ENCODE data around the gene CDKN2AIPNL.
"Not testable (repeated sequence)": the region's sequence is repeated elsewhere in the genome, so short reads cannot be mapped to it uniquely, and the experiment has no call there.

The CDKN2AIPNL gene

DNA sequence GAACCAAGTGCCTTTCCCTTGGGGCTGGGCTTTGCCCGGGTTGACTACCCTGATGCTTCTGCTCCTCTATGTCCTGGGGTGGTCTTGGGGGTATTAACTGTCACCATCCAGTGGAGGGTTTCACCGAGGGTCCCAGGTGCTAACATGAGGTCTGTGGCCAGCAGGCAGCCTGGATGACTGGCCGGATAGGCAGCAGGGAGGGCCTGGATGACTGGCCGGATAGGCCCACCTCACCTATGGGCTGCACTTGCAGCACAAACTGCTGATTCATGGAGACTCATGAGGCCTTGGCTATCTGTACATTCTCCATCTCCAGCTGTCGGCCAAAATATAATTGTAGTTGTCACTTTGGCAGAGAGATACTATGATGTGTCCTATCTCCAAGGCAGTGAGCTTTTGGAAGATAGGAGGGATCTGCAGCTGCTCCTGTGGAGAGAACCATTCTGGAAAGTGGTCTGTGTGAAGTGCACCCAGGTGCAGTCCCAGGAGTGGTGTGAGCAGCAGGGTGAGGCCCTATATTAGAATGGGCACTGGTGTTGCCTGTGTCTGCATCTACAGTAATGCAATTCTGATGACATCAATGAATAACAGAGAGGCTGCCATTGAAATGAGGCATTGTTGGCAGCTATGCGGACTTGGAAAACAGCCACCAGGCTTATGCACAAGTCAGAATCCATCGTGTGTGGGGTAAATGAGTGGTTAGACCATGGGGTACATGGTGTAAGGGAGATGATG lies 26.3 kb upstream of the CDKN2AIPNL start:
- DNase-seq, result no peak

DNA sequence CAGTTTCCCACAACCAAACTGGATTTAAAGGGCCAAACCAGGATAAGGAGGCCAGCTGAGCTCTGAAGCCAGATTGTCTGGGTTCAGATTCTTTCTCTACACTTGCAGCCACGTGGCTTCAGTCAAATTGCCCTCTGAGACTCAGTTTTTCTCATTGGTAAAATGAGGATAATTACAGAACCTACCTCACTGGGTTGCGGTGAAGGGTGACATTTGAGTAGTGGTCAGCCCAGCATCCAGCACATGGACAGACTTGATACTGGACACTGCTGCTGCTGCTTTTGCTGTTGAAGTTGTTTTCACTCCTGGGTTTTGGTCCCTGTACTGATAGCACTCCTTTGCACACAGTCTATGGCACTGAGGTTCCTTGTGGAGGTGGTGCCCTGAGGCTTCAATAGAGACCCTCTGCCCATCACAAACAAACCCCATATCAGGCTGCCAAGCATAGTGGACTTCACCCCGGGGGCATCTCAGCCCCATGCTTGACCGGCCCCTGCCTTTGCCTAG lies 25.7 kb upstream of the CDKN2AIPNL start:
- no peak for DNase-seq

- no peak for DNase-seq
Measured at GRCh38 chr5:134436523-134437339, 25.1 kb upstream of the CDKN2AIPNL start.

GRCh38 chr5:134435560-134435959 lies 23.9 kb upstream of the CDKN2AIPNL start:
- no peak for DNase-seq

DNA sequence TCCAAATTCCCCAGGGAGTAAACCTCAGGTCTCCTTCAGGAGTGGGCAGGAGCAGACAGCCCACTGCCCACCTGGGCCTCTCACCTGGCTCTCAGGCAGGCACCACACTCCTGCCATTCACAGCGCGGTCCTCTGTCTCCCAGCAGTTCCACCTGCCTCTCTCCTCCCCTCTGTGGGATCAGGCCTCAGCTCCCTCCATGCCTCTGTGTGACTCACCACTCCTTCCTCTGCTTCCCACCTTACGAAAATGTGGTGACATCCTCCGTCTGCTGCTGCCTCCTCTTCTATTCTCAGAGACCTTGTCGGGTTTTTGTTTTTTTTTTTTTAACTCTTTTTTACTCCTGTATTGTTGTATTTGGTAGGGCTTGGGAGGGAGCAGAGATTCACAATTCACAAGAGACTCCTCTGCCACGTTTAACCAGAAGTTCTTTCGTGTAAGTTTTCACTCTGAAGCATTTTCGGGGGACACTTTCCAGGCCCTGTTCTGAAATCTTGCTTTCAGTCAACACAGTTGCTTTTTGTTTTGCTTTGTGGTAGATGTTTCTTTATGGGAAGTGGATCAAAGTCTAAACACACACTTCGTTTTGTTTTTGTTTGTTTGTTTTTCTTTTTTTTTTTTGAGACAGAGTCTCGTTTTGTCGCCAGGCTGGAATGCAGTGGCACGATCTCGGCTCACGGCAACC lies 21.1 kb upstream of the CDKN2AIPNL start:
- no peak for DNase-seq

DNA sequence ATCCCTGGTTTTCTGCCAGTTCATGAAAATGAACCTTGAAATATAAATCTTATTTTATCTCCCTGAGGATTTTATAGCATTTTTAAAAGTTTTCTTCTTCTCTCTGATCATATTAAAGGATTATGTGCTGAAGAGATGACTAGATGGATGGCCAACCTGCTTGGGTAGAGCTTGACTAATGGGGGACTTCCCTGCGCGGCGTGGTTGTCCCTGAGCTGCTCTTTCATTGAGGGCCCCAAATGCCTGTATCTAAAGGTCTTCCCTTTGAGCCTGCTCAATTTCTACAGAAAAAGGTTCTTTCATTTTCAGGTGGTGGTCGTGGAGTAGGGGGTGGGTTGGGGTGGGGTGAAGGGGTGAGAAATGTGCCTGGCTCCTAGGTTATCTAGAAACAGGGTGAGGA lies 20.5 kb upstream of the CDKN2AIPNL start:
- no peak for DNase-seq

DNA sequence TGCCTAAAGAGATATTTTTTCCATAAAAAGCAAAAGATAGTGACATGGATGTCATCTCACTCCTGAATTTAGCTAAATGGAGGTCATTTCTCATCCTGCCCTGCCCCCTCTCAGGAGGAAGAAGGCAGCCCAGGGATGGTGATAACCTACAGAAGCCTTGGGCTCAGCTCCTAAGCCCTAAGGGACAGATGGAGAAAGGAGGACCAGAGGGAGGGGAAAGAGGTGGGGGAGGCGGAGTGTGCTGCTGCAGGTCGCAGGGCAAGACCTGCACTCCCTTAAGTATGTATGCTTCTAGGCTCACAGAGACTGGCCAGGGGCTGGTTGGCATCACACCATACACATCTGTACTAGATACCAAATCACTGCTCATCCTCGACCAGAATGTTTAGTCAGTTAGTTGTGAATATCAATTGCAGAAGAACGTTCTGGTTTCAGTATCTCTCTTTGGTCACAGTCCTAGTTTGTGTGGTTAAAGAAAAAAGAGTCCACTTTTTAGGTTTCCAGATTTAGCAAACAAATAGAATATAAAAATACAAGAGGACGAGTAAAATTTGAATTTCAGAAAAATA lies 18.4 kb upstream of the CDKN2AIPNL start:
- no peak for DNase-seq

DNA sequence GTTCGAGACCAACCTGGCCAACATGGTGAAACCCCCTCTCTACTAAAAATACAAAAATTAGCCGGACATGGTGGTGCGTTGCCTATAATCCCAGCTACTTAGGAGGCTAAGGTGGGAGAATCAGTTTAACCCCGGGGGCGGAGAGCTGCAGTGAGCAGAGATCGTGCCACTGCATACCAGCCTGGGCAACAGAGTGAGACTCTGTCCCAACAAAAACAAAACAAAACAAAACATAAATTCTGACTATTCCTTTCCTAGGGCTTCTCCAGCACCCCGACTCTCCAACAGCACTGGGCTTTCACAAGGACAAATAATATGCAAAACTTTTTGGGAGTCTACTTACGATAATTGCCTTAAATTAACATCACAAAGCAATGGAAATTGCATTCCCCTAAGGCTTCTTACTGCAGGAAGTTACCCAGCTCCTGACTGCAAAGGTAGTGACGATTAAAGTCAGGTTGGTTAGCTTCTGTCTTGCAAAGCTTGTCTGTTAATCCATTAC lies 15.9 kb upstream of the CDKN2AIPNL start:
- DNase-seq, result no peak

GRCh38 chr5:134426361-134426760 lies 14.7 kb upstream of the CDKN2AIPNL start:
- no peak for DNase-seq

DNA sequence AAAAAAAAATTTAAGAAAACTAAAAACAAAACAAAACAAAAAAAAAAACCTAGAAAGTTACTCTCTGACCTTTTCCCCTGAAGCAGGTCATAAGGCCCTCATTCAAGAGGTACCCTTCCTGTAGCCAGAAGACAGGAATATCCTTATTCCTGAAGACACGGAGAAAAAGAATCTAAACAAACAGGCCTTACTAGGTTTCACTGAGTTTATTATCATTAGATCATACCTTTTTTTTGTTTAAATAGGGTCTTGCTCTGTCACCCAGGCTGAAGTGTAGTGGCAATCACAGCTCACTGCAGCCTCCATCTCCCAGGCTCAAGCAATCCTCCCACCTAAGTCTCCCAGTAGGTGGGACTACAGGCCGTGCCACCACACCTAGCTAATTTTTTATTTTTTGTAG lies 11.7 kb upstream of the CDKN2AIPNL start:
- DNase-seq, result no peak

DNA sequence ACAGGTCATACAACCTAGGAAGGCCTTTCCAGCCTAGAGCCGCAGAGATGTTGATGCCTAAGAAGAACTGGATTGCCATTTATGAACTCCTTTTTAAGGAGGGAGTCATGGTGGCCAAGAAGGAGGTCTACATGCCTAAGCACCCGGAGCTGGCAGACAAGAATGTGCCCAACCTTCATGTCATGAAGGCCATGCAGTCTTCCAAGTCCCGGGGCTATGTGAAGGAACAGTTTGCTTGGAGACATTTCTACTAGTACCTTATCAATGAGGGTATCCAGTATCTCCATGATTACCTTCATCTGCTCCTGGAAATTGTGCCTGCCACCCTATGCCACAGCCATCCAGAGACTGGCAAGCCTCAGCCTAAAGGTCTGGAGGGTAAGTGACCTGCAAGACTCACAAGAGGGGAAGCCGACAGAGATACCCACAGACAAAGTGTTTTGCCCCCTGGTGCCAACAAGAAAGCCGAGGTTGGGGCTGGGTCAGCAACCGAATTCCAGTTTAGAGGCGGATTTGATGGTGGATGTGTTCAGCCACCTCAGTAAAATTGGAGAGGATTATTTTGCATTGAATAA lies 11.2 kb upstream of the CDKN2AIPNL start:
- DNase-seq, result no peak

DNA sequence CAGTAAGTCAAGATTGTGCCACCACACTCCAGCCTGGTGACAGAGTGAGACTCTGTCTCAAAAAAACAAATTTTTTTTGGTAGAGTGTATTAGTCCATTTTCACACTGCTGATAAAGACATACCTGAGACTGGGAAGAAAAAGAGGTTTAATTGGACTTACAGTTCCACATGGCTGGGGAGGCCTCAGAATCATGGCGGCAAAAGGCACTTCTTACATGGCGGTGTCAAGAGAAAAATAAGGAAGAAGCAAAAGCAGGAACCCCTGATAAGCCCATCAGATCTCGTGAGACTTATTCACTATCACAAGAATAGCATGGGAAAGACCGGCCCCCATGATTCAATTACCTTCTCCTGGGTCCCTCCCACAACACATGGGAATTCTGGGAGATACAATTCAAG lies 9.4 kb upstream of the CDKN2AIPNL start:
- DNase-seq, result not testable (repeated sequence)

- no peak for DNase-seq
Measured at GRCh38 chr5:134420343-134420742, 8.7 kb upstream of the CDKN2AIPNL start.

- DNase-seq, result no peak
Measured at GRCh38 chr5:134418958-134419357, 7.3 kb upstream of the CDKN2AIPNL start.

- DNase-seq, result no peak
Measured at GRCh38 chr5:134417707-134418106, 6.0 kb upstream of the CDKN2AIPNL start.

GRCh38 chr5:134413046-134413445 lies 1.4 kb upstream of the CDKN2AIPNL start:
- DNase-seq, result no peak

GRCh38 chr5:134411228-134411545 lies 494 bp downstream of the CDKN2AIPNL start:
- DNase-seq, result no peak

DNA sequence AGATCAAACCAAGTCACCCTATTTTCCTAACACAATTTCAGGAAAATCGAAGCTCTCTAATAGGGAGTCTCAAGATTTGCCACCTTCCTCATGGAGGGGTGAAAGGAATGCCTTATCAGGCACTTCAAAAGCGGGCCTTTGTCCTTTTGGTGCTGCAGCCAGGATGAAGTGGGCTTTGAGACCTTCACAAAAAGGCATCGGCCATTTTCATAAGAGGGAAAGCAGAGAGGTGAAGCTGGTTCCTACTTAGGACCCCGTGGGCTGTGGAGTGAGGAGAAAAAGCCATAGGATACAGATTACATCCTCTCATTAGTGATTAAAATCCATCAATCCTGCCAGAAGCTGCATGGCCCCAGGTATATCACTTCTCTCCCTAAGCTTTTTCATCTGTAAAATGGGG lies 859 bp downstream of the CDKN2AIPNL start:
- DNase-seq, result no peak

DNA sequence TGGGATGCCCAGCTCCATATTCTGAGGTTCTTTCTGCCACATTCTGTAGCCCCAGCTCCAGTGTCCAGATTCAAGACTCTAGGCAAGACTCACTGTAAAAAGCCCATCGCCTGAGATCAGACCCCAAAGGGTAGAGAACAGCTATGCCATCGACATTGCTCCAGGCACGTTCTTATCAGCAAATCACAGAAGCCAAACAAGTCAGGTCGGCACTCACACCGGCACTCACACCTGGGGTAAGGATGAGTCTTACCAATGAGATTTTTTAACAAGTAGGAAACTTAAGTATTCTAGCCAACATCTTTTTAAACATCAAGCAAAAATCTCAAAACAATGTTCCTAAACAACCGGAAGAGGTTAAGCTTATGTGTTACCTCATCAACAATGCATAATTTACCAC lies 2.4 kb downstream of the CDKN2AIPNL start:
- DNase-seq, result no peak

- DNase-seq, result no peak
Measured at GRCh38 chr5:134406390-134406789, 5.3 kb downstream of the CDKN2AIPNL start.

DNA sequence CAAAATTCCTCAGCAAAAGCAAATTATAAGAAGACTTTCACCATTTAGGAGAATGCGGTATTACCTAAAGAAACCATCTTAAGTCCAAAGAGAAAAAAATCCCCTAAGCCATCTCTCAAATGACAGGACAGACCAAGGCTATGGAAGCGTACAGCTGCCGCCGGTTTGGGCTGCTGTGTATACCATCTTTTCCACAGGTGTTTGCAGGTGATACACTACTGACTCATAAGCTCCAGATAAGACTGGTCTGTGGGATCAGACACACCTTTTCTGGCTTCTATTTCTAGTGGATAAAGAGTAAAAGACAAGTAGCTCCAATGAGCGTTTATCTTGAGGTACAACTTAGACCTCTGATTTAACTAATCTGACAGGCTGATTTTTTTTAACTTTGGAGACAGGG lies 7.7 kb downstream of the CDKN2AIPNL start:
- no peak for DNase-seq

GRCh38 chr5:134398609-134399155 lies 13.0 kb downstream of the CDKN2AIPNL start:
- DNase-seq, result no peak

- no peak for DNase-seq
Measured at GRCh38 chr5:134397196-134397595, 14.5 kb downstream of the CDKN2AIPNL start.
